Amygdala (tissue), 56 donors: ENCODE results near the gene ST3GAL2.

ENCODE experiments used
- DNase-seq, 56 donors: peaks; one replicate each; lab custom pipeline; 2025; lab: John Stamatoyannopoulos, UW

Gene ST3GAL2

DNA sequence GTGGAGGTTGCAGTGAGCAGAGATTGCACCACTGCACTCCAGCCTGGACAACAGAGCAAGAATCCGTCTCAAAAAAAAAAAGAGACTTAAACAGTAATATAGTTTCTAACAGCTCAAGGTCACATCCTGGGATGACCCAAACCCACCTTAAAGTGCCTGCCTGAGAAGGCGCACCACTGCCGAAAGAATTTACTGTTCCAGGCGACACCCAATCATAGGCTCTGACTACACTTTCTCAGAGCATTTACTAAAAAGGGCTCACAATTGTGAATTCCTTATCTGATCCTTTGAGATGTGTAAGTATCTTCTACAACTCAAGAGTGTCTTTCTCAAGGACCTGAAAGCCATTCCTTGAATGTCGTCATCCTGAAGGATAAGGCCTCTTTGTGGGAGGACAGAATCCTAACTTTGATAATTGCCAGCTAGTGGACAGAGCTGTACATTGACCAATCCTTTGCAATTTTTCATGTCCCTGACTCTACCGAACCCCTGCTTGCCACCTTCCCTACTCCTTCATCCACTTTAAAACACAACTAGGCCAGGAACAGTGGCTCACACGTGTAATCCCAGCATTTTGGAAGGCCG lies 2.6 kb upstream of the ST3GAL2 start:
- DNase-seq = no peak

DNA sequence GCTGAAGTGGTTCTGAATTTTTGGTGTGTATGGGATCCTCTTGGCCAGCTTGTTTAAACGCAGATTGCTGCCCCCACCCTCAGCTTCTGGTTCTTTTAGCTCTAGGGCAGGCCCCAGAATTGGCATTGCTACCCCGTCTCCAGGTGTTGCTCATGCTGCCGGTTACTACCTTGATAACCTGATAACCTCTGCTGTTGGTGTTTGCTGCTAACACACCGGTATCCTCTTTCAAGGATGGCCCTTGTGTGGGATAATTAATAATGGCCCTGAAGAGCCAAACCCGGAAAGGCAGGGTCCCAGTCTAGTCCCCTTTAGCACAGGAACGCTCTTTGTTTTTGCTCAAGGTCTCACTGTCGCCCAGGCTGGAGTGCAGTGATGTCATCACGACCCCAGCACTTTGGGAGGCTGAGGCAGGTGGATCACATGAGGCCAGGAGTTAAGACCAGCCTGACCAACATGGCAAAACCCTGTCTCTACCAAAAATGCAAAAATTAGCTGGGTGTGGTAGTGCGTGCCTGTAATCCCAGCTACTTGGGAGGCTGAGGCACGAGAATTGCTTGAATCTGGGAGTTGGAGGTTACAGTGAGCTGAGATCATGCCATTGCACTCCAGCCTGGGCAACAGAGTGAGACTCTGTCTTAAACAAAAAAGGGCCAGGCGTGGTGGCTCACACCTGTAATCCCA lies 1.3 kb upstream of the ST3GAL2 start:
- DNase-seq = no peak

GRCh38 chr16:70438585-70438968 lies 323 bp downstream of the ST3GAL2 start:
- peak in 5 of 56 donors; percentile 32 to 57 (median 47) for DNase-seq

- DNase-seq = peak in 5 of 56 donors; percentile 8 to 15 (median 14)
Observed at GRCh38 chr16:70437582-70438557, 1.0 kb downstream of the ST3GAL2 start.

DNA sequence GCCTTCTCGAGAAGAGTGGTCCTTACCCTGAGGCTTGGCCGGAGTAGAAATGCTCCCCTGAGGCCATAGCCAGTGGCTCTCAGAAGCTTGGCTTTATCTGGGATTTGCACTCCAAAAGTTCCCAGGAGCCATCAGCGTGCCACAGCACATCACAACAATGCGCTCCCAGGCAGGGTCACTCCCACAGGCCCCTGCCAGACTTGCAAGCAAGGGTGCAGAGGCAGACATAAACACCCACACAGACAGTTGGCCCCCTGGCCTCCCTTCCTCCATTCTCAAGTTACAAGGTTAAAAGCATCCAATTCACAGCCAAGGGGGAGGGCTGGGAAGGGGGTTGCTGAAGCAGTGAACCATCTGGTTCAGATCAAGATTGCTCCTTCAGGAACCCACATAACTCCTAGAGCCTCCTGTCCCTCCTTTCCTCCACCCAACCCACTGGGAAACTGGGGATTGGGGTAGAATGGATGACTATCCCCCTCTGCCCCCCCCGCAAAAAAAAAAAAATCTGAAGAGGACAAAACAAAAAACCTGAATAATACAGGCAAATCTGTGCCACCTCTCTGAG lies 1.8 kb downstream of the ST3GAL2 start:
- DNase-seq = no peak

DNA sequence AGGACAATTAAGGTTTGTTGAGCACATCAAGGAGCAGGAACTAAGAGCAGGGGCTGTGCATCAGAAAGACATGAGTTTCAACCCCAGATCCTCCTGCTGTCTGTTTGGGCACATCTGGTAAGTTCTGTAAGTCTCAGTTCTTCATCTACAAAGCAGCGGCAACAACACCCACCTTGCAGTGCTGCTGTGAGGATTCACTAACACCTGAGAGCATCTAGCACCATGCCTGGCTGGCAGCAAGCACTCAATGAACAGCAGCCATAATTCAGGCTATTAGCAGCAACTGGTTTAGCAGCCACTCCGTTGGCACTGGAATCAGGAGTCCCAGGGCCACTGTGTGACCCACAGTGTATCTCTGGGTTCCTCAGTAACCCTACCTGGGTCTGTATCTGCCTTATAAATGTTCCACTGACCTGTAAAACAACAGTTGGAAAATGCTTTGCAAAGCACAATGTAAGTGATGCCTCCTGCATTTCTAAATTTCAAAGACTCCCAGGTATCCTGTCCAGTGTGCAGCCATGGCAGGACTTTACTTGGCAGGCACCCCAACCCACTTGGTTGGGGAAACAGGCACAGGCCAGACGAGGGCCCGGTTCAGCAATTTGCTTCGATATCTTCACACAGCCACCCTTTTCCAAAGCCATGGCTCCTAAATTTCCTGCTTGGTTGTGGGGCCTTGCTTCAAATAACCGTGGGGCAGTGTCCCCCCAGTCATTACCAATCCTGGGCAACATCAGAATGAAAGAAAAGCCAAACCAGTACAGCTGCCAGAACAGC lies 4.2 kb downstream of the ST3GAL2 start:
- DNase-seq = no peak

DNA sequence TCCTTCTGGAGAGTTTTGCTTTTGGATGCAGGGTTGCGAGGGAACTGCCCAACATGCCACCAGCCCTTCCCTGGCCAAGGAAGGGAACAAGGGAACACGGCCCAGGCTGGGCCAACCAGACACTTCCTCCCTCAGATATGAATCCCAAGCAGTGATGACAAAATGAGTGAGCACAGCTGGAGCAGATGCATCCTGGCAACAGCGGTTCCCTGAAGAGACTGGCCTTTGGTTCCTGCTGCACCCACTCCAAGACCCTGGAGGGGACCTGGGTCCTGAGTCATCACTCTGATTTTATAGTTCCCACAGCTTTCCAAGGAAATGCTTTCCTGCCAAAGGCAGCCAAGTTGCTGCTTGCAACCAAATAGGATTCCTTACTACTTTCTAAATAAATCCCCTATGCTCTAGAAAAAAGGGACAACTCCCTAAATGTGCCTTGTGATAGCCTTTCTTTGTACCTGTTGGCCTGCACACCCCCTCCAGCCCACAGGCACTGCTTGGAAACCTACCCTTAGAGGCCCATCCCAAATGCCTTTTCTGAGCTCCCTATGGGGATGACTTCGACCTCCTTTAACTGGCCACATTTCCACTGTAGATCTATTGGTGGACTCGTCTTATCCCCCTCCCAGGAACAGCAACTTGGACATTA lies 5.3 kb downstream of the ST3GAL2 start:
- no peak for DNase-seq

DNA sequence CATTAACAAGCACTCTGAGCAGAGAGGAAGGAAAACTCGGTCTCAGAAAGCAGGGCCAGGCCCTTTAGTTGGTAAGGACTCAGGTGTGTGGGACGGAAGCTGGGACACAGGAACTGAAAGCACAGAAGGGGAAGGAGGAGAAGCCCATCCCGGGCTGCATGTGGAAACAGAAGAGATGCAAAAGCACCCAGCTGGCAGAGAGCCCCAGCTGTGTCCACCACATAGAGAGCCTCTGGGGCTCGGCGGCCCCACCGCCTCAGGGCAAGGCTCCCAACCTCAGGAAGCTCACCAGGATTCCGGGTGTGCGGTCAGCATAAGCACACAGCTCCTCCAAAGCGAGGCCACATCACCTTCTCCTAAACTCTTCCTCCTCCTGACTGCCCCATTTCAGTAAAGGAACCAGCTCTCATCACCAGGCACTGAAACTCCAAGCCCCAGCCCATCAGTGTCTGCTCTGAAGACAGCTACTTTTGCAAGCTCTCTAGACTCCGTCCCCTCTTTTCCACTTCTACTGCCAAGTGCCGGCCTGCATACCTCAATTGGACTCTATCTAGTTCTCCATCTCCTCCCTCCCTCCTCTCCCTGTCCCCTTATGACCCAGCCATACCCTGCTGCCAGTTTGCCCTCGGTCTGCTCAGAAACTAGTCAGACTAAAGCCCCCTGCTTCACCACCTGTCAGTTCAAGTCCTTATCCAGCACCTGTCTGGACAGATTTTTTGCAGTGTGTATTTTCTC lies 6.0 kb downstream of the ST3GAL2 start:
- DNase-seq = no peak

- DNase-seq = no peak
Observed at GRCh38 chr16:70432356-70432722, 6.6 kb downstream of the ST3GAL2 start.

DNA sequence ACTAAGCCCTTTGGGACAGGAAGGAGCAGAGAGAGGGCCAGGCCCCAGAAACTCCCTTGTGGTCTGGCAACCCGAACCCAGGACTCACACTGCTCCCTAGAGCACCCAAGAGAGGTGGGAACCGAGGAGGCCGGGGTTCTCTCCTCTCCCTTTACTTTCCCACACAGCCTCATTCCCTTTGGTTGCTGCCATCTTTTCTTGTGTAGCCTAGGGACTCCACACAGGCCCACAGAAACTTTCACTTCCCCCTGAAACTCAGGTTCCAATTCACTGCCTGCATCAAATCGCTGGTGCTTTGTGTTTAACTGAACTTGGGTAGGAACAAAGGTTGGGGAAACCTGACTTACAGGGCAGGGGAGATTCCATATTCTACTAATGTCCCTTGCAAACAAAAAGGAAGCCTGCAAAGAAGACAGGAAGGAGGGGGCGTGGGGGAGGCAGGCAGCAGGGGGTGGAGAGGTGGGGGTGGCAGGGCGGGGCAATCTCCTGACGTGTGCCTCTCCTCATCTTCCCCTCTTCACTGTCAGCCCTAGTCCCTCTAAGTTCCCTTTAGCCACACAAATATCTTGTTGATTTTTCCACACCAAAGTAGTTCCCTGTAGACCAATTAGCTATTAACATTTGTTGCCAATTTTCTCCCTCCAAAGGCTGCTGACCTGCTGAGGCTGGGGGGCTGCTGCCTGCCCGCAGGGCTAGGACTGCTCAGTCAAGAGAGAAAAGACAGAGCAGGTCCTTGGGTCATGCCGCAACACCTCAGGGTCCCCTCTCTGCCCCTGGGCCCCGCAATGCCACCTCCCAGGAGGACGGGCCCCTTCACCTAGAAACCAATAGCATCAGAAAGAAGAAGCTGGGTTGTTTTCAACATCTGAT lies 8.0 kb downstream of the ST3GAL2 start:
- peak in 2 of 56 donors; percentile 7 to 23 for DNase-seq

GRCh38 chr16:70429888-70430666 lies 8.8 kb downstream of the ST3GAL2 start:
- DNase-seq = no peak

GRCh38 chr16:70428178-70428998 lies 10.5 kb downstream of the ST3GAL2 start:
- peak in 49 of 56 donors; percentile 8 to 84 (median 50) for DNase-seq

DNA sequence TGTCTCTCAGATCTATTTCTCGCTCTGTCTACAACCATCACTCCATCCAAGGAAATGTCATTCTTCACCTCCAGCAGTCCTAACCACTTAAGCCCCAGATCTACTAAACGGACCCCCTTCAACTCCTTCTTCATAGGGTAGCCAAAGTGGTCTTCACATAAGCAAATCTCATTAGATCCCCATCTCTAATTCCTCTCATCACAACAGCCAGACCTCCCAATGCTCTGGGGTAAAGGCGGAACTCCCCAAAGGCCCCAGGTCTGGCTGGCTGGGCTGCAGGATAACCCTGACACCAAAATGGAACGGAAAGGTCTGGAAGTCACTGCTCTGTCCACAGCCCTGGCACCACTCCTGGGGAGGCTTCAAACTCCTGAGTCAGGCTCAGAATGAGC lies 11.1 kb downstream of the ST3GAL2 start:
- DNase-seq = no peak

- no peak for DNase-seq
Observed at GRCh38 chr16:70422543-70422942, 16.4 kb downstream of the ST3GAL2 start.

DNA sequence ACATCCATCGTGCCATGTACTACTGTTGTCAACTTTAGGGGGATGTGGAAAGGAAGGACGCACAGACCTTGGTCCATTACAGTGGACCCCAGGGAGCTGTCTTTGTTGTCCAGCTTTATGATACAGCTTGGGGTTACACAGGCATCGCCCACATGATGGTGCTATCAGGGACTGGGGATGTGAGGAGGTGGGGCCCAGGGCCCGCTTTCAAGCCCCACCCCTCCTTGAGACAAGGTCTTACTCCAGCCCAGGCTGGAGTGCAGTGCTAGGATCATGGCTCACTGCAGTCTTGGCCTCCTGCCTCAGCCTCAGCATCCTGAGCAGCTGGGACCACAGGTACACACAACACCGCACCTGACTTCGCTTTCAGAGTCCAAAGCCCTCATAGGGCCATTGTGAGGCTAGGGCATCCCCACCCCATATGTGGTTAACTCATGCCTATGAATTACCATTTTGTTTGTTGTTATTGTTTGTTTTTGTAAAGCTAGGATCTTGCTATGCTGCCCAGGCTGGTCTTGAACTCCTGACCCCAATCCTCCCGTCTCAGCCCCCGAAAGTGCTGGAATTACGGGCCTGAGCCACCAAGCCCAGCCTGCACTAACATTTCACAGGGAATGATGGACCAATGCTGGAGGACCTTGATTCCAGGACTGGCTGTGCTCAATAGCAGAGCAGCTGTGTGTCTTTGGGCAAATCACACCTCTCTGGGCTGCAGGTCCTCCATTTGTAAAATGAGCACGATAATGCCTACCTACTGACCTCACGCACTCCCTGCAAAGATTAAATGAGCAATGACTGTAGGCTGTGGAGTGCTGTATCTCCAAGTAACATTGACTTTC lies 17.2 kb downstream of the ST3GAL2 start:
- DNase-seq = no peak
